CD4-positive, alpha-beta T cell (primary cell): Measurements from ENCODE around the gene HS3ST3B1. TPM values are rescaled to one million over a fixed set of nuclear protein-coding genes. Genes with fewer than 3 reads are reported as not detected.

Experiments used
- ATAC-seq: fragments of 200-7000 bp; cut with Tn5 transposase; one replicate; pipeline ENCODE4 v1.10.0; 2022; ENCODE audit warnings: mild to moderate bottlenecking; ENCODE audit not compliant: poor library complexity
- CTCF ChIA-PET: fragments of 350-600 bp; sonication (Branson Sonifier 250); formaldehyde crosslinking; loops from one replicate; lab custom pipeline; 2021; ENCODE audit warnings: antibody characterized with exemption, inconsistent platforms; lab: Charles Lee
- POLR2A ChIA-PET: fragments of 350-600 bp; sonication (Branson Sonifier 250); formaldehyde crosslinking; loops from one replicate; lab custom pipeline; 2021; ENCODE audit warnings: antibody characterized with exemption, inconsistent platforms; lab: Charles Lee
- DNase-seq, 14 experiments: peaks; one replicate each; pipeline ENCODE4 v3.0.0-alpha.2; 2013 to 2020; ENCODE audit warnings: mixed read lengths in 2 of 14
- H3K27ac ChIP-seq, 2 donors: one replicate each; pipeline versions ENCODE4 v1.5.1 to v1.7.0; 2013; ENCODE audit warnings: low read length in 2 of 2, low read depth in 1 of 2, mild to moderate bottlenecking in 1 of 2
- H3K27me3 ChIP-seq, 2 experiments: 1 replicate in 1 of 2; 2 replicates in 1 of 2; pipeline versions ENCODE4 v1.6.1 to v1.7.0; 2013; ENCODE audit warnings: low read length in 2 of 2, control low read depth in 1 of 2, mild to moderate bottlenecking in 1 of 2, moderate library complexity in 1 of 2; ENCODE audit not compliant: insufficient read depth in 2 of 2, control insufficient read depth in 1 of 2
- H3K36me3 ChIP-seq: one replicate; pipeline ENCODE4 v1.6.1; 2013; ENCODE audit warnings: low read length, control low read depth; ENCODE audit not compliant: insufficient read depth
- H3K4me1 ChIP-seq: one replicate; pipeline ENCODE4 v1.6.1; 2013; ENCODE audit warnings: low read length, control low read depth; ENCODE audit not compliant: insufficient read depth
- H3K4me3 ChIP-seq: one replicate; pipeline ENCODE4 v1.5.1; 2013; ENCODE audit warnings: mild to moderate bottlenecking, low read length, moderate library complexity
- H3K9me3 ChIP-seq, 2 experiments: 1 replicate in 1 of 2; 2 replicates in 1 of 2; pipeline versions ENCODE4 v1.6.1 to v1.7.0; 2013; ENCODE audit warnings: low read length in 2 of 2, mild to moderate bottlenecking in 2 of 2, control low read depth in 1 of 2, moderate library complexity in 1 of 2; ENCODE audit not compliant: control insufficient read depth in 1 of 2, insufficient read depth in 1 of 2
- H3K27ac Mint-ChIP-seq: one replicate; pipeline ENCODE4 v1.8.0; 2020; ENCODE audit warnings: mixed read lengths
- H3K27me3 Mint-ChIP-seq: one replicate; pipeline ENCODE4 v1.8.0; 2021; ENCODE audit warnings: mixed read lengths
- H3K36me3 Mint-ChIP-seq: one replicate; pipeline ENCODE4 v1.8.0; 2021; ENCODE audit warnings: low read depth, mixed read lengths
- H3K4me1 Mint-ChIP-seq: one replicate; pipeline ENCODE4 v1.8.0; 2021; ENCODE audit warnings: low read depth, mixed read lengths
- H3K4me3 Mint-ChIP-seq: one replicate; pipeline ENCODE4 v1.8.0; 2020; ENCODE audit warnings: mild to moderate bottlenecking, mixed read lengths
- H3K9me3 Mint-ChIP-seq: one replicate; pipeline ENCODE4 v1.8.0; 2020; ENCODE audit warnings: mixed read lengths
- intact Hi-C, 2 experiments: fragments of 100-400 bp; cut with DNase I in 1 of 2; cut with micrococcal nuclease in 1 of 2; formaldehyde crosslinking; loops; one replicate each; pipeline versions ENCODE4 v1.15.1 to v1.9.0; 2023 to 2025; cut with DNase I, micrococcal nuclease
- total RNA-seq, 174 experiments: library from RNA in 2 of 174; stranded (reverse) in 2 of 174; gene quantifications; one replicate each; pipeline ENCODE4 v1.2.3 and lab custom pipeline; 2021 to 2026
- TF ChIP-seq, protein P1 (sequence below): fragments of 200-600 bp; IDR thresholded peaks from one replicate; pipeline ENCODE4 v1.8.0; 2022; ENCODE audit warnings: antibody characterized with exemption, mild to moderate bottlenecking

HS3ST3B1 gene
- total RNA-seq, 2 experiments from 2014 or later = 9.3 to 11.5 TPM

DNA sequence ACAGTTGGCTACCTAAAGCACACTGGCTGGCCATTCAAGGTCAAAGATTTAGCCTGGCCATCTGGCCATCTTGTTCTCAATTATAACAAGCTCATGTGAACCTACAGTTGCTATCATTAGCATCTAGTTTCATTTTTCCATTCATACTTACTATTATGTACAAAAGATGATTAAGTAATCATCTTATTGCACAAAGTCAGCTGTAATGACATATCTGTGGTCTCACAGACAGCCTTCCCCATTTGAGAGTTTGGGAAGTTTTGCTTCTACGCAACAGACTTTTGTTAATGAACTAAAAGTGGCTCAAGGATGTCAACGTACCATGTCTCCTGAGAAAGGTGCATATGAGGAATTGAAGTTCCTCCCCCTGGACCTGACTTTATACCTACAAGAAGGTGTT, 51.3 kb downstream of the HS3ST3B1 start:
- peaks cover 33% of the 10 kb centered on the region for H3K36me3 Mint-ChIP-seq
- H3K27me3 ChIP-seq = no peaks in the 10 kb centered on the region
- peaks cover 2% of the 10 kb centered on the region for H3K4me1 Mint-ChIP-seq
- DNase-seq = peak in 3 of 14 experiments; percentile 12 to 58 (median 36)
- CTCF ChIA-PET = no interaction called here
- no peaks in the 10 kb centered on the region for H3K9me3 Mint-ChIP-seq
- no peak overlapping the region for H3K27ac ChIP-seq
- H3K4me3 ChIP-seq = no peak overlapping the region
- H3K27me3 Mint-ChIP-seq = no peaks in the 10 kb centered on the region
- no peaks in the 10 kb centered on the region for H3K9me3 ChIP-seq
- POLR2A ChIA-PET = no interaction called here
- TF ChIP-seq, protein P1, sequence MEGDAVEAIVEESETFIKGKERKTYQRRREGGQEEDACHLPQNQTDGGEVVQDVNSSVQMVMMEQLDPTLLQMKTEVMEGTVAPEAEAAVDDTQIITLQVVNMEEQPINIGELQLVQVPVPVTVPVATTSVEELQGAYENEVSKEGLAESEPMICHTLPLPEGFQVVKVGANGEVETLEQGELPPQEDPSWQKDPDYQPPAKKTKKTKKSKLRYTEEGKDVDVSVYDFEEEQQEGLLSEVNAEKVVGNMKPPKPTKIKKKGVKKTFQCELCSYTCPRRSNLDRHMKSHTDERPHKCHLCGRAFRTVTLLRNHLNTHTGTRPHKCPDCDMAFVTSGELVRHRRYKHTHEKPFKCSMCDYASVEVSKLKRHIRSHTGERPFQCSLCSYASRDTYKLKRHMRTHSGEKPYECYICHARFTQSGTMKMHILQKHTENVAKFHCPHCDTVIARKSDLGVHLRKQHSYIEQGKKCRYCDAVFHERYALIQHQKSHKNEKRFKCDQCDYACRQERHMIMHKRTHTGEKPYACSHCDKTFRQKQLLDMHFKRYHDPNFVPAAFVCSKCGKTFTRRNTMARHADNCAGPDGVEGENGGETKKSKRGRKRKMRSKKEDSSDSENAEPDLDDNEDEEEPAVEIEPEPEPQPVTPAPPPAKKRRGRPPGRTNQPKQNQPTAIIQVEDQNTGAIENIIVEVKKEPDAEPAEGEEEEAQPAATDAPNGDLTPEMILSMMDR = no peak
- peaks cover 33% of the 10 kb centered on the region for H3K36me3 ChIP-seq
- no peak for ATAC-seq
- intact Hi-C loops = no loop called here
- H3K4me3 Mint-ChIP-seq = no peak overlapping the region
- H3K27ac Mint-ChIP-seq = peak overlapping the region; percentile 45
- peaks cover 2% of the 10 kb centered on the region for H3K4me1 ChIP-seq

DNA sequence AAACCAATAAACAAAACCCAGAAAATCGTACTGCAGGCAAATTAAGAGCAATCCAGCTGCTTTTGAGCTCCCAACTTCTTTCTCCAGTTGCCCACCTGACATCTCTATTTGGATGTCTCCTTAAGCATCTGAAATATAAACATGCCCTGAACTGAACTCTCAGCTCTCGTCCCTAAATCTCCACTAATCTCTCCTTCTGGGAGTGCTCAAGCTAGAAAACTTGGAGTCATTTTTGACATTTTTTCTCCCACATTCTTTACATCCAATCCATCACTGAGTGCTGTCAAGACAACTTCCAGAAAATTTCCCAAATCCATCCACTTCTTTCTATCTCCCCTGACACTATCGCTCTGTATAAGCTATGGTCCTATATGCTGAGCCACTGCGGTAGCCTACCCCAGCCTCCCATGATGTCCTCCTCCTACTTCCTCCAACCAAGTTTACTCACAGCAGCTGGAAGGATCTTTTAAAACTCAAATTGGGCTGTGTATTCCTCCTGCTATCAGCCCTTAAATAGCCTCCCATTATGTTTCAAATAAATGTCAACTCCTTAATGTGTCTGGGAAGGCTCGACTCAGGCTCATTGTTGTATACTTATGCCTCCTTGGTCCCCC, 53.1 kb downstream of the HS3ST3B1 start:
- H3K27ac ChIP-seq = no peak overlapping the region
- DNase-seq (no peak), ATAC-seq (no peak)
- Mint-ChIP-seq H3K4me1 (no peaks in the 10 kb centered on the region), H3K9me3 (no peaks in the 10 kb centered on the region), H3K36me3 (peaks cover 14% of the 10 kb centered on the region), H3K27ac (no peak overlapping the region), H3K4me3 (no peak overlapping the region), H3K27me3 (no peaks in the 10 kb centered on the region)
- peaks cover 15% of the 10 kb centered on the region for H3K36me3 ChIP-seq
- TF ChIP-seq, protein P1 = no peak
- no peaks in the 10 kb centered on the region for H3K9me3 ChIP-seq
- ChIA-PET CTCF (no interaction called here), POLR2A (no interaction called here)
- no peak overlapping the region for H3K4me3 ChIP-seq
- peaks cover 4% of the 10 kb centered on the region for H3K4me1 ChIP-seq
- no peaks in the 10 kb centered on the region for H3K27me3 ChIP-seq
- intact Hi-C loops = no loop called here

DNA sequence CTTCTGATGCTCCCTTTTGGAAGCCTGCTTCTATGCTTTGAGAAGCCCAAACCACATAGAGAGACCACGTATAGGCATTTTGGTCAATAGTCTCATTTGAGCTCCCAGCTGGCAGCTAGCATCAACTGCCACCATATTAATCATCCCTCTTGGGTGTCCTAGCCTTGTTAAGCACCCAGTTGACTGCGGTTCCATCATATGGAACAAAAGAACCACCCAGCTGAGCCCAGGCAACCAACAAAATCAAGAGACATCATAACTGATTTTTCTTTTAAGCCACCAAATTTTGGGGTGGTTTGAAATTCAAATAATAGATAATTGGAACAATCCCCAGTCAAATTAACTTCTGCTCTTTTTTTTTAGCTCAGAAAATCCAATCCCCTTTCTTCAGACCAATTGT, 53.9 kb downstream of the HS3ST3B1 start:
- POLR2A ChIA-PET = no interaction called here
- CTCF ChIA-PET = no interaction called here
- H3K4me3 ChIP-seq = no peak overlapping the region
- Mint-ChIP-seq H3K9me3 (no peaks in the 10 kb centered on the region), H3K27ac (no peak overlapping the region), H3K36me3 (peaks cover 6% of the 10 kb centered on the region), H3K4me1 (peaks cover 7% of the 10 kb centered on the region), H3K4me3 (no peak overlapping the region), H3K27me3 (no peaks in the 10 kb centered on the region)
- TF ChIP-seq, protein P1 = no peak
- peaks cover 7% of the 10 kb centered on the region for H3K36me3 ChIP-seq
- no peak for DNase-seq
- peaks cover 11% of the 10 kb centered on the region for H3K4me1 ChIP-seq
- no peak for ATAC-seq
- intact Hi-C loops = no loop called here
- H3K27me3 ChIP-seq = no peaks in the 10 kb centered on the region
- no peak overlapping the region for H3K27ac ChIP-seq
- no peaks in the 10 kb centered on the region for H3K9me3 ChIP-seq
